Amygdala (tissue), 56 donors: Measurements from ENCODE around the gene LAMA2.

Experiments
- DNase-seq, 56 donors: peaks; one replicate each; lab custom pipeline; 2025; lab: John Stamatoyannopoulos, UW

The LAMA2 gene

GRCh38 chr6:128993166-128993565 lies 110.2 kb downstream of the LAMA2 start:
- peak in 2 of 56 donors; percentile 1 for DNase-seq

GRCh38 chr6:128997880-128998279 lies 114.9 kb downstream of the LAMA2 start:
- DNase-seq = no peak

- DNase-seq = no peak
These were observed 124.0 kb downstream of the LAMA2 start for GRCh38 chr6:129006724-129007514.

- no peak for DNase-seq
These were observed 124.9 kb downstream of the LAMA2 start for GRCh38 chr6:129007701-129008373.

- DNase-seq = no peak
These were observed 125.7 kb downstream of the LAMA2 start for GRCh38 chr6:129008591-129008990.

GRCh38 chr6:129009851-129010250 lies 126.9 kb downstream of the LAMA2 start:
- no peak for DNase-seq

GRCh38 chr6:129014302-129014701 lies 131.4 kb downstream of the LAMA2 start:
- no peak for DNase-seq

- DNase-seq = no peak
These were observed 132.8 kb downstream of the LAMA2 start for GRCh38 chr6:129015721-129016120.

GRCh38 chr6:129016844-129017243 lies 133.9 kb downstream of the LAMA2 start:
- no peak for DNase-seq

- DNase-seq = no peak
These were observed 139.1 kb downstream of the LAMA2 start for GRCh38 chr6:129022011-129022553.

- no peak for DNase-seq
These were observed 143.7 kb downstream of the LAMA2 start for GRCh38 chr6:129026601-129027000.

- DNase-seq = no peak
These were observed 146.8 kb downstream of the LAMA2 start for GRCh38 chr6:129029778-129030177.

- no peak for DNase-seq
These were observed 147.3 kb downstream of the LAMA2 start for GRCh38 chr6:129030215-129030614.

- DNase-seq = no peak
These were observed 148.2 kb downstream of the LAMA2 start for GRCh38 chr6:129031051-129031599.

- DNase-seq = no peak
These were observed 149.7 kb downstream of the LAMA2 start for GRCh38 chr6:129032602-129033001.

- no peak for DNase-seq
These were observed 150.2 kb downstream of the LAMA2 start for GRCh38 chr6:129033180-129033579.

GRCh38 chr6:129033581-129033980 lies 150.6 kb downstream of the LAMA2 start:
- DNase-seq = no peak

GRCh38 chr6:129041563-129041962 lies 158.6 kb downstream of the LAMA2 start:
- DNase-seq = no peak

- no peak for DNase-seq
These were observed 163.6 kb downstream of the LAMA2 start for GRCh38 chr6:129046526-129046925.

- no peak for DNase-seq
These were observed 164.9 kb downstream of the LAMA2 start for GRCh38 chr6:129047834-129048233.

GRCh38 chr6:129050086-129050485 lies 167.1 kb downstream of the LAMA2 start:
- no peak for DNase-seq
